Measurements from ENCODE around the gene HOMER2. TPM values are rescaled to one million over a fixed set of nuclear protein-coding genes. Genes with fewer than 3 reads are reported as not detected.

HOMER2 gene
- total and polyA plus RNA-seq, 2 of the 4 experiments (the other 2 are of a cell fraction), result 0.54 to 0.79 TPM

- no peak overlapping the region for H2AK9ac ChIP-seq (replicated peaks; ENCODE audit: low read depth, low read length, poor library complexity)
- H2BK20ac ChIP-seq (ENCODE audit: low read depth, low read length), result no peak overlapping the region
- no peak overlapping the region for H2AK5ac ChIP-seq (ENCODE audit: low read depth, low read length)
- ChIA-PET POLR2A (ENCODE audit: unreplicated experiment) (no interaction called here), CTCF (interaction anchor here (0.8 to 0.9 kb wide), 2 partner anchors 11 to 14 kb away, joined by 3 read pairs; partner anchors contain the start of genes C15orf40 and RAMAC)
- WGBS, 2 experiments (ENCODE audit: extremely low coverage in 2 of 2, insufficient read length in 1 of 2), result no CpG with 5 or more reads among the region's 6 CpGs
- TF ChIP-seq RAD21 (IDR thresholded peaks at IDR 0.05; ENCODE audit: low read length), result peak; percentile 80
- peak; percentile 68 for TF ChIP-seq SMC3 (IDR thresholded peaks at IDR 0.05; ENCODE audit: low read depth, low read length)
- peak; percentile 66 for TF ChIP-seq CTCF (conservative IDR thresholded peaks at IDR 0.05; ENCODE audit: low read depth, low read length)
- no peak for TF ChIP-seq POLR2A (IDR thresholded peaks at IDR 0.05; ENCODE audit: low read depth, low read length)
- no peak for TF ChIP-seq ELK1 (IDR thresholded peaks at IDR 0.05; ENCODE audit: borderline replicate concordance, low read depth, low read length)
- no peak for TF ChIP-seq CHD1 (IDR thresholded peaks at IDR 0.05; ENCODE audit: low read depth, low read length)
- TF ChIP-seq MXI1 (IDR thresholded peaks at IDR 0.05; ENCODE audit: borderline replicate concordance, low read depth, low read length), result no peak
- peak overlapping the region in 1 of 2 experiments; percentile 68; a peak in 1 of 4 replicates for H4K8ac ChIP-seq (ENCODE audit: low read depth in 2 of 2, low read length in 2 of 2)
- H3K9me3 ChIP-seq (ENCODE audit: control insufficient read depth, insufficient read depth, low read length), result no peaks in the 10 kb centered on the region
- BruUV-seq (replicated peaks), result no TSS peak
- ATAC-seq (ENCODE audit: low read depth) (peak; percentile 90), DNase-seq (peak; percentile 69)
- H3K23ac ChIP-seq (ENCODE audit: low read depth, low read length), result no peak overlapping the region
- H2BK5ac ChIP-seq (ENCODE audit: low read depth, low read length, poor library complexity, severe bottlenecking), result no peak overlapping the region
- no peaks in the 10 kb centered on the region for H3K9me1 ChIP-seq (ENCODE audit: insufficient read depth, low read length)
- no peak overlapping the region for H4K91ac ChIP-seq (ENCODE audit: insufficient read depth, low read depth, low read length)
- no peak overlapping the region for H3K4ac ChIP-seq (ENCODE audit: low read depth, low read length)
- H3K79me1 ChIP-seq (ENCODE audit: low read depth in 1 of 2, low read length in 2 of 2), result no peaks in the 10 kb centered on the region
- no peak overlapping the region for H2AFZ ChIP-seq (replicated peaks; ENCODE audit: low read length, poor library complexity)
- no peak overlapping the region for H3K56ac ChIP-seq (ENCODE audit: extremely low read depth, insufficient read depth, low read length)
- H3K4me1 ChIP-seq (ENCODE audit: control insufficient read depth, insufficient read depth, low read length), result peaks cover 2% of the 10 kb centered on the region; the same call in 1 of the 2 replicates
- dilution Hi-C loops (cut with HindIII; ENCODE audit: low sequenced_read_pairs, unreplicated experiment) (no loop called here), in situ Hi-C loops (cut with MboI; ENCODE audit: low sequenced_read_pairs) (loop anchor here (10.0 kb wide), 2 partner anchors 435 to 465 kb away; no protein-coding TSS in a partner anchor), intact Hi-C loops (cut with micrococcal nuclease) (loop anchor here (2.0 to 10.0 kb wide), 4 partner anchors 168 to 459 kb away; partner anchors contain the start of genes CPEB1 and RPS17)
- H3K14ac ChIP-seq (replicated peaks; ENCODE audit: low read depth, low read length), result no peak overlapping the region
- no peak overlapping the region for H2BK120ac ChIP-seq (ENCODE audit: low read depth, low read length)
- no peak overlapping the region for H2BK15ac ChIP-seq (ENCODE audit: low read depth, low read length)
- no peak overlapping the region for H3K18ac ChIP-seq (ENCODE audit: low read depth, low read length)
- no peaks in the 10 kb centered on the region for H4K20me1 ChIP-seq (ENCODE audit: insufficient read depth, low read length)
- peak overlapping the region; percentile 48 for H3K27ac ChIP-seq (ENCODE audit: insufficient read depth, low read length)
- peak overlapping the region; percentile 24; the same call in 1 of the 2 replicates for H3K4me3 ChIP-seq (ENCODE audit: insufficient read depth, low read depth, low read length)
- H3K36me3 ChIP-seq (ENCODE audit: control insufficient read depth, insufficient read depth, low read length), result no peaks in the 10 kb centered on the region
- peak overlapping the region; percentile 83 for H3K4me2 ChIP-seq (ENCODE audit: low read depth, low read length)
- H4K5ac ChIP-seq (ENCODE audit: low read depth, low read length), result no peak overlapping the region
- no peaks in the 10 kb centered on the region for H3K27me3 ChIP-seq (ENCODE audit: control insufficient read depth, insufficient read depth, low read length)
- H3K9ac ChIP-seq (ENCODE audit: low read depth, low read length), result peak overlapping the region; percentile 78
Measured at GRCh38 chr15:82999905-83000671, 47.6 kb upstream of the HOMER2 start.
